IPS DF 4.7 (cell line): ENCODE data around the gene TPRN.
A peak's percentile ranks its signal among the peaks of the same experiment; 100 is the strongest.
"Not testable (repeated sequence)": the region's sequence is repeated elsewhere in the genome, so short reads cannot be mapped to it uniquely, and the experiment has no call there.

Experiments used
- DNase-seq: peaks from one replicate; pipeline ENCODE4 v3.0.0-alpha.2; 2013; ENCODE audit warnings: low spot score; ENCODE audit errors: extremely low read depth

The TPRN gene, protein sequence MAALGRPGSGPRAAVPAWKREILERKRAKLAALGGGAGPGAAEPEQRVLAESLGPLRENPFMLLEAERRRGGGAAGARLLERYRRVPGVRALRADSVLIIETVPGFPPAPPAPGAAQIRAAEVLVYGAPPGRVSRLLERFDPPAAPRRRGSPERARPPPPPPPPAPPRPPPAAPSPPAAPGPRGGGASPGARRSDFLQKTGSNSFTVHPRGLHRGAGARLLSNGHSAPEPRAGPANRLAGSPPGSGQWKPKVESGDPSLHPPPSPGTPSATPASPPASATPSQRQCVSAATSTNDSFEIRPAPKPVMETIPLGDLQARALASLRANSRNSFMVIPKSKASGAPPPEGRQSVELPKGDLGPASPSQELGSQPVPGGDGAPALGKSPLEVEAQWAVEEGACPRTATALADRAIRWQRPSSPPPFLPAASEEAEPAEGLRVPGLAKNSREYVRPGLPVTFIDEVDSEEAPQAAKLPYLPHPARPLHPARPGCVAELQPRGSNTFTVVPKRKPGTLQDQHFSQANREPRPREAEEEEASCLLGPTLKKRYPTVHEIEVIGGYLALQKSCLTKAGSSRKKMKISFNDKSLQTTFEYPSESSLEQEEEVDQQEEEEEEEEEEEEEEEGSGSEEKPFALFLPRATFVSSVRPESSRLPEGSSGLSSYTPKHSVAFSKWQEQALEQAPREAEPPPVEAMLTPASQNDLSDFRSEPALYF

DNA sequence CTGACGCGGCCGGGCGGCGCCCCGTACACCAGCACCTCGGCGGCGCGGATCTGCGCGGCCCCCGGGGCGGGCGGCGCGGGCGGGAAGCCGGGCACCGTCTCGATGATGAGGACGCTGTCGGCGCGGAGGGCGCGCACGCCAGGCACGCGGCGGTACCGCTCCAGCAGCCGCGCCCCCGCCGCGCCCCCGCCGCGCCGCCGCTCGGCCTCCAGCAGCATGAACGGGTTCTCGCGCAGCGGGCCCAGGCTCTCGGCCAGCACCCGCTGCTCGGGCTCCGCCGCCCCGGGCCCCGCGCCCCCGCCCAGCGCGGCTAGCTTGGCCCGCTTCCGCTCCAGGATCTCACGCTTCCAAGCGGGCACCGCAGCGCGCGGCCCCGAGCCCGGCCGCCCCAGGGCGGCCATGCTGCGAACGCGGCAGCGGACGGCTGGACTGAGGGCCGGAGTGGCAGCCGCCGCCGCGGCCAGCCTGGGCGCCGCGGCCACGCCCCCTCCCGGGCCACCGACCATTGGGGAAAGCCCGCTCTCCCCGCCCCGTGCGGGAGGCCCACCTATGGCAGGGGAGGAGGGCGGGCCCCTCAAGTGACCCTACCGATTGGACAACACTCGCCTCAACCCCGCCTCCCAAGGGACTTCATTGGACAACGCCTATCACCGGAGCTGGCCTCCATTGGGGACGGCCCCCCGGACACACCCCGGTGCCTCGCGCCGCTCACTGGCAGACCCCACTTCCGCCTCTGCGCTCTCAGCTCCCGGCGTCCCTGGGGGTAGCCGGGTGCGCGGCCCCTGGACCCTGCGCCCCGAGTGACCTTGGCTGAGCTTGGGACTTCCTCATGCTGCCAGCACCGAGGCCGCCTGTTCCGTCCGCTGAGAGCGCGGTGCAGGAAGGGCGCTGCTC lies at the start of gene TPRN:
Gene TPRN, minus strand, starts transcription at position 431 of the 894 bp plus-strand sequence. Its CDS starts 30 bp downstream, at position 401.
- peak; percentile 89 for DNase-seq

DNA sequence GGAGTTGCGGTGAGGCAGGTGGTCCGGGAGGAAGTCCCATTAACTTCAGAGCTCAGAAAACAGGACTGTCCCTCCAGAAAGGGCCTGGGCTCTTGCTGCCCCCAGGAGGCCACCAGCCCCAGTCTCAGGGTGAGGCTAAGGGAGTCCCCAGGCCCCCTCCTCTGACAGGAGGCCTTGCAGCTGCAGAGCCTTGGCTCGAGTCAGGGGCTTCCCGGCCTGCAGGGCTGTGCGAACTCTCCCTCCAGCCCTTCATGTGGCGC lies 47.3 kb upstream of the TPRN start:
- DNase-seq = no peak

DNA sequence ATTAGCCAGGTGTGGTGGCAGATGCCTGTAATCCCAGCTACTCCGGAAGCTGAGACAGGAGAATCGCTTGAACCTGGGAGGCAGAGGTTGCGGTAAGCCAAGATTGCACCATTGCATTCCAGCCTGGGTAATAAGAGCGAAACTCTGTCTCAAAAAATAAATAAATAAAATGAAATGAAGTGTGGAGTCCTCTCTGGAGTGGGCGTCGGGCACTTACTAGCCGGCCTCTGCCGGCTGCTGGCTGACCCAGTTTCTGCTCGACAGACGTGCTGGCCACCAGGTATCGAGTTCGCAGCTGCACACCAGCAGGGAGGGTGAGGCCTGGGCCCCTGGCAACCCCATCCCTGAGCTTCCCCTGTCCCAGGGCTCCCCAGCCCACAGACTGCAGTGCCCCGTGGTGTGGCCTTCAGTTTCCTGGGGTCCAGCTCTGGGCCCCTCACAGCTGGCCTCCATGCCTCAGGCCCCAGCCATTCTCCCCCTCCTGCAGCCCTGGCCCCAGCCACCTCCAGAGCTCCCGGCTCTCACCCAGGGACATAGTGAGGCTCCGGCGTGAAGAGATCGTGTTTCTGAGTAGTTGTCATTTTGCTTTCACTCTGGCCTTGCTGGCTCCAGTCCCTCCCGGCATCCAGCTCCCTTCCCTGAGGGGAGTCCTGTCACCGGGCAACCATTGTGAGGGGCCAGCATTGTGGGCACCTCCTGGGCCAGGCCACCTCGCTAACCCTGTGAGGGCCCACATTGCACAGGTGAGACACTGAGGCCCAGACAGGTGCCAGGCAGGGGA lies 46.8 kb upstream of the TPRN start:
- DNase-seq = no peak

DNA sequence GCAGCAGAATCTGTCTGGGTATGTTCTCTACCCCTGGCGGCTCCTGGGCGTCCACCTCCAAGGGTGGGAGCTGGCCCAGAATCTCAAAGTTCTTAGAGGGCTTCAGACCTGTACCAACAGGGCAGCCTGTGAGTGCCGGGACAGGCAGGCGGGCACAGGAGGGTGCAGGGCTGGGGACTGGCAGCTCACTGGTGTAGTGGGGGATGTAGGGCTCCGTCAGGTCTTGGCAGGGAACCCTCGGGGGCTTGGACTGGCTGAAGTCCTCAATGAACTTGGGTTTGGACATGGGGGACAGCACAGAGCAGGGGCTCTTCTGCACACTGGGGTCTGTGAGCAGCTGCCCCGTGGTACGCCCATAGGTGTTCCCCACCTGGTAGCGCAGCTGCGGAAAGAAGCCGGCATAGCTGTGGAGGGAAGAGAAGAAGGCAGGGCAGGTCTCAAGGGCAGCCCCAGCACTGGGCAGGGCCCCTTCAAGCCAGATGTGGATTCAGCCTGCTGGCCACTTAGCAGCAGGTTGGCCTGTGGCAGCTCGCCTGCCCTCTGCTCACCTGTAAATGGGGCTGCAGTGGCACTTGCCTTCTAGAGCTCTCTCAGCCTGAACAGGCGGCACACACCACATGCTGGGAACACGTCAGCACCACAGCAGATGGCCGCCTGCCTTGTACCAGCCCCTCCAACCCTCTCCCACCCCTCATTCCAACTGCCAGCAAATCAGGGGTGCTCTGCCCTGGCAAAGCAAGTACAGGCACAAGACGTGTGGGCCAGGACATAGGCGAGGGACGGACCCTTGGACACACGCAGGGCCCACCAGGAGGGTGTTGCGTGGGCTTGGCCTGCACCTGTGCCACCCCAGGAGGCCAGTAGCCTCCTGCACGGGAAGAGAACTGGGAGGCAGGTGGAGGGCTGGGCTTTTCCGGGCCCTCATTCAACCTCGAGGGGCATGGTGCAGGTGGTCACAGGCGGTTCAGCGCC lies 45.2 kb upstream of the TPRN start:
- no peak for DNase-seq

DNA sequence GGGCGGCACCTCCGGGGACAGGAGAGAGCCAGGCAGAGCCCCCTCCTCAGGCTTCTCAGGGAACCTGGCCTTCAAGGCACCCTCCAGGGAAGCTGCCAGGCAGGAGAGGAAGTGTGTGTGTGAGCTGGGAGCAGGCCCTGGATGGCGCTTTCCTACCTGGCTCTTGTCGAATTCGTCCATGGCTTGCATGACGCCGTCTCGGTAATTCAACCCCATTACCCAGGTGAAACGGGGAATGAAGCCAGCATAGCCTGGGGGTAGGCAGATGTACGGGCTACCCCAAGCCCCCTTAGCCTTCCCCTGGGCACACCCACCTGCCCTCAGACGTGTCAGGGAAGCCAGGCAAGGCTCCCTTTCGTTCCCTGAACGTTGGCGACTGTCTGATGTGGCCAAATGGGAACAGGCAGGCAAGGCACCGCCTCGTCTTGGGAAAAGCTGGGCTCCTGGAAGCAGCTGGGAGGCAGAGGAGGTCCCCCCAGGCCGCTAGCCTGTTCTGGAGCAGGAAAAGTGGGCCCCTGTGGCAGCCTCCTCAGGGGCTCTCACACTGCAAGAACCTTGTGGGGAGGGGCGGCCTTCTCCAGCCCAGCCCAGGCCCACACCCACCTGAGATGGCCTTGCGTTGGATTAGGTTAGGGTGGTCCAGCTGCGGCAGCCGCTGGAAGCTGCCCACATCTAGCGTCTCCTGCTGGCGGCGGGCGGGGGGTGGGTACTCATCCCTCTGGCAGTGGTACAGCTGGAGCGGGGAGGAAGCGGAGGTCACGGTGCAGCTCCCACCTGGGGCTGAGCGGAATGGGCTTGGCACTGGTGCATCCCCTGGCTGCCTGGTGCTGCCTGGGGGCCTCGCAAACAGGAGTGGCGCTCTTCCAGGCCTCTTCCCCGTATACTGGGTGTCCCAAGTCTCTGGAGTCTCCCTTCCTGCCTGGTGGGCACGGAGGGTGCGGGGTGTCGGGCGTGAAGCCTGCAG lies 44.2 kb upstream of the TPRN start:
- DNase-seq = no peak

DNA sequence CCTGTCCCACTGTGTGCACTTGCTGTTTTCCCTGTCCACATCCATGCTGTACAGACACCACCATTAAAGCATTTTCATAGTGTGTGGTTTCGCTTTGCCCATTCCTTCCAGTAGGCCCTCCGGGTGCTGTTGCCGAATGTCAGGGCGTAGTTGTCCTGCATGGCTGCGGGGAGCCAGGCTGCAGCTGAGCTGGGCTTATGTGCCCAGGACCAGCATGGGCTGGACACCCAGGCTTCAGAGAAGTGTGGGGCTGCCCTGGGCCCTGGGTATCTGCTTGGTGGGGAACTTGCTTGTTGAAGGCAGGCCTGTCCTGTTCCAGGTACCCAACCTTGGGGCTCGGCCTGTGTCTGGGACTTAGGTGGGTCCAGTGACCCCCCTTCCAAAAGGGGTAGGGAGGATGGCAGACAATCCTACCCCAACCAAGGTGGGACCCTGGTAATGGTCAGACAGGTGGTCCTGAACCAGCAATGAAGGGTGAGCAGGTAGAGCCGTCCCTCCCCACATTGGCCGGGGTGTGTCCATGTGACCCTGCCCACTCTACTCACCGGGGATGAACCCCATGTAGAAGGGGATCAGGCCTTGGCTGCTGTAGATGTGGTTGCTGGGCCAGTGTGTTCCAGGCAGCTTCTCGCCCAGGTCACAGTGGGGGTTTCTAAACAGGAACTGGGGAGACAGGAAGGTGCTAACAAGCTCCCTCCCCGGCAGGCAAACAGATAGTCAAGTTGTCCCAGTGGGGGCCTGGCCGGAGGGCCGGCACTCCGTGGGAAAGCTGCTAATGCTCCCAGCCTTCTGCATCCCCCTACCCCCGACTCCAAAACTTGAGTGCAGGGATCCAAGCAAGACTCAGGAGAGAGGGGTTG lies 43.3 kb upstream of the TPRN start:
- DNase-seq = no peak

DNA sequence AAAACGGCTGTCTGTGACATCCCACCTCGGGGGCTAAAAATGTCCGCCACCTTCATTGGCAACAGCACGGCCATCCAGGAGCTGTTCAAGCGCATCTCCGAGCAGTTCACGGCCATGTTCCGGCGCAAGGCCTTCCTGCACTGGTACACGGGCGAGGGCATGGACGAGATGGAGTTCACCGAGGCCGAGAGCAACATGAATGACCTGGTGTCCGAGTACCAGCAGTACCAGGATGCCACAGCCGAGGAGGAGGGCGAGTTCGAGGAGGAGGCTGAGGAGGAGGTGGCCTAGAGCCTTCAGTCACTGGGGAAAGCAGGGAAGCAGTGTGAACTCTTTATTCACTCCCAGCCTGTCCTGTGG lies 42.7 kb upstream of the TPRN start:
- not testable (repeated sequence) for DNase-seq

DNA sequence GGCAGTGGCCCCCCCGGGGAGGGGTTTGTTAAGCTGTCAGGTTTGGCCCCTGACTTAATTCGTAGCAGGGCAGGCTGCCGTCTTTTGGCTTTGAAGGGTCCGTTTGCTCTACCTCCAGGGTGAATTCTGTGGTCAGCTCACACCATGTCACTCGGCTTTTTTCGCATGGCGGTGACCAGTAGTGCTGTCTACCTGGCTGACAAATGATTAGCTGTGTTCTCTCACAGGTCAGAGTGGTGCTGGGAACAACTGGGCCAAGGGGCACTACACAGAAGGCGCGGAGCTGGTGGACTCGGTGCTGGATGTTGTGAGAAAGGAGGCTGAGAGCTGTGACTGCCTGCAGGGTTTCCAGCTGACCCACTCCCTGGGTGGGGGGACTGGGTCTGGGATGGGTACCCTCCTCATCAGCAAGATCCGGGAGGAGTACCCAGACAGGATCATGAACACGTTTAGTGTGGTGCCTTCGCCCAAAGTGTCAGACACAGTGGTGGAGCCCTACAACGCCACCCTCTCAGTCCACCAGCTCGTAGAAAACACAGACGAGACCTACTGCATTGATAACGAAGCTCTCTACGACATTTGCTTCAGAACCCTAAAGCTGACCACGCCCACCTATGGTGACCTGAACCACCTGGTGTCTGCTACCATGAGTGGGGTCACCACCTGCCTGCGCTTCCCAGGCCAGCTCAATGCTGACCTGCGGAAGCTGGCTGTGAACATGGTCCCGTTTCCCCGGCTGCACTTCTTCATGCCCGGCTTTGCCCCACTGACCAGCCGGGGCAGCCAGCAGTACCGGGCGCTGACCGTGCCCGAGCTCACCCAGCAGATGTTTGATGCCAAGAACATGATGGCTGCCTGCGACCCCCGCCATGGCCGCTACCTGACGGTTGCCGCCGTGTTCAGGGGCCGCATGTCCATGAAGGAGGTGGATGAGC lies 42.0 kb upstream of the TPRN start:
- no peak for DNase-seq

DNA sequence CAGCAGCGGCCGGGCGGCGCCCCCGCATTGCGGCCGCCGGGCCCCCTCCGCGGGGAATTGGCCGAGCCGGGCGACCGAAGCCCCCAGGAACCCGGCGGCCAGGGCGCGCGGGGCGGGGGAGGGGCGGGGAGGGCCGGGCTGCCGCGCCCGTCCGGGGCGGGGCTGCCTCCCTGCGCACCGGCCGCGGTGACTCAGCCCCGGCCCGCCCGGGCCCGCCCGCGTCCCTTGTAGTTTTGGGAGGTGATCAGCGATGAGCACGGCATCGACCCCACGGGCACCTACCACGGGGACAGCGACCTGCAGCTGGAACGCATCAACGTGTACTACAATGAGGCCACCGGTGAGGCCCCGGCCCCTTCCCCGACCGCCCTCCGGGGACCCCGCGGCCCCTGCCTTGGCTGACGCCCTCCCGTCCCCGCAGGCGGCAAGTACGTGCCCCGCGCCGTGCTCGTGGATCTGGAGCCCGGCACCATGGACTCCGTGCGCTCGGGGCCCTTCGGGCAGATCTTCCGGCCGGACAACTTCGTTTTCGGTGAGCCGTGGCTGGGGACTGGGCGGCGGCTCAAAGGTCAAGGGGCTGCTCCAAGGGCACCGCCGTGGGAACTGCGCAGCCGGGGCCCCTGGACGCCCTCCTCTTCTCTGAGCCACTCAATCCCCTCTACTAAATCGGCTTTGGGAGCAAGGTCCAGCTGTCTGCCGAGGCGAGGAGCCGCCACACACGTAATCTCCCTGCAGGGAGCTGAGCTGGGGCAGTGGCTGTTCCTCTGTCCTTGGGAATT lies 41.1 kb upstream of the TPRN start:
- DNase-seq = no peak

DNA sequence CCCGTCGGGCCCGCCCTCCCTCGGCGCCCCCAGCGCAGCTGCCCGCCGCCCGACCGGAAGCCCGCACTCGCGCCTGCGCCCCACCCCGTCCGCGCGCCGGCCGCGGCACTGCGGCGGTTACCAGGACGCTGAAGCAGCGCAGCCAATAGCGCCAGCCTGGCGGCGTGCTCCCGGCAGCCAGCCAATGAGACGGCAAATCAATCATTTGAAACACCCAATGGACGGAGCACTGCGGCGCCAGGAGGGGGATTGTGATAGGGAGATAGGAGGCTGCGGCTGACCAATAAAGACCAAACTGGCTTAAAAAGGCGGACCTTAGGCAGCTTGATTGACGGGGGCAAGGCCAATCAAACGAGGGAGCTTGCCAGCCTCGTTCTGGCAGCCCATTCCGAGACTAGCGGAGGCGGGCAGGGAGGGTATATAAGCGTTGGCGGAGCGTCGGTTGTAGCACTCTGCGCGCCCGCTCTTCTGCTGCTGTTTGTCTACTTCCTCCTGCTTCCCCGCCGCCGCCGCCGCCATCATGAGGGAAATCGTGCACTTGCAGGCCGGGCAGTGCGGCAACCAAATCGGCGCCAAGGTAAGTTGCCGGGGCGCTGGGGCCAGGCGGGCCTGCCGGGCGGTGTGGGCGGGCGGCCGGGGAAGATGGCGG lies 40.4 kb upstream of the TPRN start, which contains the start of gene TUBB4B:
Gene TUBB4B, plus strand, starts transcription at position 447 of the 649 bp plus-strand sequence. Its CDS starts 74 bp downstream, at position 521.
- DNase-seq = peak; percentile 100

DNA sequence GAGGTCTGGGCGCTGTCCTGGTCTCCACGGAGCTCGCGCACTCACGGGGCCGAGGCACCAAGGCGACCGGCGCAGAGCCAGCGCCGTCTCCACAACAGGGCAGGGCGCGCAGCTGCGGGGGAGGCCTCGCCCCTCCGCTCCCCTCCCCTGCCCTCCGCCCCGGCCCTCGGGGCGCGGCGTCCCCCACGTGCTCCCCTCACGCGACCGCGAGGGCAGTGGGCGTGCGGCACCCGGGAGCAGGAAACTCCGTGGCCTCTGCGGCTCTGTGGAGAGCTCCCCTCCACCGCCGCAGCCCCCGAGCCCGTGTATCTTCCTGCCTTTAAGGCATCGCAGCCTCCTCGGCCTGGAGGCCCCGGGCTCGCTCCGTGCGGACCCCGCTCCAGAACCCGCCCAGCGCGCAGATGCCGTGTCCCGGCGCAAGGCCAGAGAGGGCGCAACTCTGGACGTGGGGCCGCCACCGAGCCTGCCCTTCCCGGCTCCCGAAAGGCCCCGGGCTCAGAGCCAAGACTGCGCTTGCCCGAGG lies 39.8 kb upstream of the TPRN start:
- no peak for DNase-seq

DNA sequence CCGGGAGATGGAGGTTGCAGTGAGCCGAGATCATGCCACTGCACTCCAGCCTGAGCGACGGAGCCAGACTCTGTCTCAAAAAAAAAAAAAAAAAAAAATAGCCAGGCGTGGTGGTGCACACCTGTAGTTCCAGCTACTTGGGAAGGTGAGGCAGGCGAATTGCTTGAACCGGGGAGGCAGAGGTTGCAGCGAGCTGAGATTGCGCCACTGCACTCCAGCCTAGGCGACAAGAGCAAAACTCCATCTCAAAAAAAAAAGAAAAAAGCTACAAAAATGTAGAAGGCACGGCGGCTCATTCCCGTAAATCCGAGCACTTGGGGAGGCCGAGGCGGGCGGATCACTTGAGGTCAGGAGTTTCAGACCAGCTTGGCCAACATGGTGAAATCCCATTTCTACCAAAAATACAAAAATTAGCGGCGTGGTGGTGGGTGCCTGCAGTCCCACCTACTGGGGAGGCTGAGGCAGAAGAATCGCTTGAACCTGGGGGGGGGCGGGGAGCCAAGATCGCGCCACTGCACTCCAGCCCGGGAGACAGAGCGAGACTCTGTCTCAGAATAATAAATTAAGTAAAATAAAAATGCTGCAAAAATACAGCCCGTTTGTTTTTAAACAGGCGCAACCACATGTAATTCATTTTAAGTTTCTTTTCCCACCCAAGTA lies 39.1 kb upstream of the TPRN start:
- not testable (repeated sequence) for DNase-seq

DNA sequence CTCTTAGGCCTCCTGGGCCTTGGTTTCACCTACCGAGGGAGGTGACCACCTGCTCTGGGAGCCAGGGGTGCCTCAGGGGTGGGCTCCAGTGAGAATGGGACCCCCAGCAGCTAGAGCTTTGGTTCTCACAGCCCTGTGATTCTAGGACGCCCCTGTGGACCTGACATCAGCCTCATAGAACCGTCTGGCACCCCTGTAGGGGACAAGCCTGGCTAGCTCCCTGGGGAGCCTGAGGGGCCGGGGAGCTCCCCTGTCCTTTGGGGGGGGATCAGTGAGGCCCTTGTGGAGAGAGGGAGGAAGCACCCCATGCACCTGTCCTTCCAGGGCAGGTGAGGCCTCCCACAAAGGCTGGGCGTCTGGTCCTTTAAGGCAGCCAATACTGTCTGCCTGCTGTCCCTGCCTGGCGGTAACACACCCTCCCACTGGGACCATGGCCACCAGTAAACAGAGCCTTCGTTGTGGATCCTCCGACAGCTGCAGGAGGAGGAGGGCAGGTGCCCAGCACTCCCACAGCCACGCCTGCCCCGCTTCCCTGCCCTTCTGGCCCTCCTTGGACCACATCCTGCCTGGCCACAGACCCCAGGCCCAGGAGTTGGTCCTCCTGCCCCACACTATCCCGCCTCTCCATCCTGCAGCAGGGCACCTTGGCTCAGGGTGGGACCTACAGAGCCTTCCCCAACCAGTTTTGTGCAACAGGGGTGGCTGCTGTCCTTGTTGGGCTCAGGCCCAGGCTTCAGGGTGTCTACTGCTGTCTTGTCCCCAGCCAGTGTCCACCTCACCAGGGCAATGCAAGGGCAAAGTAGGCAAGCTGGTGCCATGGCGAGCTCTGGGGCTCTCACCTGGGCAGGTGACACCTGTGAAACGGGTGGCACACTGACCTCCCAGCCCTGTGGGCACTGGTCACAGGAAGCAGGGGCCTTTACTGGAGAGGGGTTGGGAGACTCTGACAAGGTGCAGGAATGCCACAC lies 37.5 kb upstream of the TPRN start:
- no peak for DNase-seq
